GM19438 (cell line): ENCODE data around the gene TAF8.
A peak's percentile ranks its signal among the peaks of the same experiment; 100 is the strongest.
"Not testable (repeated sequence)": the region's sequence is repeated elsewhere in the genome, so short reads cannot be mapped to it uniquely, and the experiment has no call there.

Experiments used
- ATAC-seq: cut with Tn5 transposase; IDR thresholded peaks from one replicate; pipeline ENCODE4 v1.9.1; 2021; ENCODE audit warnings: low read depth; ENCODE audit not compliant: unreplicated experiment

TAF8 gene, protein sequence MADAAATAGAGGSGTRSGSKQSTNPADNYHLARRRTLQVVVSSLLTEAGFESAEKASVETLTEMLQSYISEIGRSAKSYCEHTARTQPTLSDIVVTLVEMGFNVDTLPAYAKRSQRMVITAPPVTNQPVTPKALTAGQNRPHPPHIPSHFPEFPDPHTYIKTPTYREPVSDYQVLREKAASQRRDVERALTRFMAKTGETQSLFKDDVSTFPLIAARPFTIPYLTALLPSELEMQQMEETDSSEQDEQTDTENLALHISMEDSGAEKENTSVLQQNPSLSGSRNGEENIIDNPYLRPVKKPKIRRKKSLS

DNA sequence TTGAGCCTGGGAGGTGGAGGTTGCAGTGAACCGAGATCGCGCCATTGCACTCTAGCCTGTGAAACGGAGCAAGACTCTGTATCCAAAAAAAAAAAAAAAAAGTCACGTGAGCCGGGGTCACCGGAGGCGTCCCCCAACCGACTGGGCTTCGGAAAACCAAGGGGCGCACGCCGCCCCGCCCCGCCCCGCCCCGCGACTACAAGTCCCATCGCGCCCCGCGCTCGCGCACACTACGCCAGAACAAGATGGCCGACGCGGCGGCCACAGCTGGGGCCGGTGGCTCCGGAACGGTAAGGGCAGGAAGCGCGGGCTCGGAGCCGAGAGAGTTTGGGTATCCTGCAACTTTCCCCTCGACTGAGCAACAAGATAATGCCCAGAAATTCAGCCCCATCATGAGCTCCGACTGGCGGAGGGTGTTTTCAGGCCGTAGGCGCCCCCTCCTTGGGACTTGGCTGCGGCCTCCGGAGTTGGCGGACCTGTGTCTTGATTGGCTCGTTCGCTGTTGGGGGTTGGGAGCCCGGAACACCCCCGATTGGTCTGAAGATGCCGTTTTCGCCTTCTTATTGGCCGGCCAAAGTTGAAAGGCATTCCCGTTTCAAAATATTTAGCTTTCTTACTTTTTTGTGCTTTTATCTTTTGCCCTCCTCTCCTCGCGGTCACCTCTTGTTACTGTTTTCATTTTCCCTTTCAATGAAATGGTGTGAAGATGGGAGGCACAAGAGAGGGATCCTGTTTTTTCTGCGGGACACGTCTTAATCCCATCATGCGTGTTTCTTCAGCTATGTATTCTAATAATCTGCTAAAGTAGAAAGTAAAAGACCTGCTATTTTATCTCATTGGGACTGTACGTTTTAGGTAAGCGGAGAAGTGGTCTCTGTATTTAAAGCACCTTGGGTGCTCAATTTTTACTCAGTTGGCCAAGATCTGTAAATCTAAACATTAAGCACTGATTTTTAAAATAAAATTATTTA is at the start of gene TAF8:
Gene TAF8 (plus strand): TSS at position 228 of the 971 bp plus-strand sequence. CDS start 18 bp downstream, at position 246.
- ATAC-seq = peak; percentile 81

DNA sequence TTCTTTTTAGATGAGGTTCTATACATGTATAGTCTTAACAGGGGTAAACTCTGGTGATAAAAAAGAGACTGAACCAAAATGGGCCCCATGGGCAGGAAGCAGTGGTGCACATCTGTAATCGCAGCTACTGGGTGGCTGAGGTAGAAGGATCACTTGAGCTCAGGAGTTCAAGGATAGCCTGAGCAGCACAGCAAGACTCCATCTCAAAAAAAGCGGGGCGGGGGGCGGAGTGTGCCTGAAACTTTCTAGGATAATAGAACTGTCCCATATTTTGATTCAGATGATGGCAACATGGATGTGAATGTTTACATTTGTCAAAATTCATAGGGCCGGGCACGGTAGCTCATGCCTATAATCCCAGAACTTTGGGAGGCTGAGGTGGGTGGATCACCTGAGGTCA is 48.8 kb upstream of the TAF8 start:
- no peak for ATAC-seq

DNA sequence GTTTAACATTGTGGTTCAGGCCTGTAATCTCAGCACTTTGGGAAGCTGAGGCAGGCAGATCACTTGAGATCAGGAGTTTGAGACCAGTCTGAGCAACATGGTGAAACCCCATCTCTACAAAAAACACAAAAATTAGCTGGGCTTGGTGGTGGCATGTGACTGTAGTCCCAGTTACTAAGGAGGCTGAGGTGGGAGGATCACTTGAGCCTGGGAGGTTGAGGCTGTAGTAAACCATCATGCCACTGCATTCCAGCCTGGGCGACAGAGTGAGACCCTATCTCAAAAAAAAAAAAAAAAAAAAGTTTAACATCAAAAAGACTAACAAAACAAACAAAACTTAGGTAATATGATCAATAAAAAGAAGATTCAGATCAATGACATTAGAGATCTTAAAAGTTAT is 46.7 kb upstream of the TAF8 start:
- not testable (repeated sequence) for ATAC-seq

DNA sequence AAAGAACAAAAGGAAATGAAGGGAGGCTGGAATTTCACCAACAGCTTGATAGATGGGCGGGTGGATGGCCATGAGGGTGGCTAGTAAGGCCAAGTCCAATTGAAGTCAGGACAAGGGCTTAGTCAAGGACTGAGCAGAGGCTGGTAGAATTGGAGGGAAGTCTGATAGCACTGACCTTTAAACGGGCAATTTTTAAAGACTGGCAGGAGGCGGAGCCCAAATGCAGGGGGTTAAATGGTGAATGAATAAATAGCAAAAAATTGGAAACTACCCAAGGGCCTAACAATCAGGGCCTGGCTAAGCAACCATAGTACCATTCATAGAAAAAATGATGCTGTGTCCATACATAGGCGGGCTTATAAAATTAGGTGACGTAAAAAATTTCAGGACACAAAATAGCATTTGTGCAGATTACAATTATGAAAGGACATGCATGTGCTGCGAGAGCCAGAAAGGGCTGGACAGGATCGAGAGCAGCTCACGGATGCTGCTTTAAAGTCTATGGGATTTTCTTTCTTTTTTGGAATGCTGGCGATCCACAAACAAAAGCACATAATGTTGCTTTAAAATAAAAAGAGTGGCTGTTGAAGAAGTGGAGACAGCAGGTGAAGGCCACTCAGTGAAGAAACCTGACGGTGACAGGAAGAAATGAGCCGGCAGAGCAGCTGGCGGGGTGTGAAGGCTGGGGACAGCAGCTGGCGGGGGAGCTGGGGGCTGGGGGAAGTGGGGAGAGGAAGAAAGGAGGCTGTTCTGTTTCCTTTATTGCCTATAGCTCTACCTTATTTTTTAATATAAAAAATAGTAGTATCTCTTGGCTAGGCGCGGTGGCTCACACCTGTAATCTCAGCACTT is 42.8 kb upstream of the TAF8 start:
- ATAC-seq = no peak

DNA sequence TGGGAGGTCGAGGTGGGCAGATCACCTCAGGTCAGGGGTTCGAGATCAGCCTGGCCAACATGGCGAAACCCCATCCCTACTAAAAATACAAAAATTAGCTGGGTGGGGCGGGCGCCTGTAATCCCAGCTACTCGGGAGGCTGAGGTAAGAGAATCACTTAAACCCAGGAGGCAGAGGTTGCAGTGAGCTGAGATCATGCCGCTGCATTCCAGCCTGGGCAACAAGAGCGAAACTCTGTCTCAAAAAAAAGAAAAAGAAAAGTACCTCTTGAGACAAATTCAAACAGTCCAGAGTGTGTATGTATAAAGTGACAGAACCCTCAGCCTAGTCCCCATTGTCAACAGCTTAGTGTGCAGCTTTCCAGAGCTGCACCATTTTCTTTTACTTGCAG is 42.2 kb upstream of the TAF8 start:
- not testable (repeated sequence) for ATAC-seq

- peak; percentile 34 for ATAC-seq
Measured at GRCh38 chr6:42009844-42010184, 40.5 kb upstream of the TAF8 start.

GRCh38 chr6:42010185-42010891 is 40.0 kb upstream of the TAF8 start:
- ATAC-seq = peak; percentile 67

- no peak for ATAC-seq
Measured at GRCh38 chr6:42010909-42011308, 39.4 kb upstream of the TAF8 start.

GRCh38 chr6:42012501-42013133 is 37.7 kb upstream of the TAF8 start:
- no peak for ATAC-seq

GRCh38 chr6:42013134-42013516 is 37.2 kb upstream of the TAF8 start:
- no peak for ATAC-seq

DNA sequence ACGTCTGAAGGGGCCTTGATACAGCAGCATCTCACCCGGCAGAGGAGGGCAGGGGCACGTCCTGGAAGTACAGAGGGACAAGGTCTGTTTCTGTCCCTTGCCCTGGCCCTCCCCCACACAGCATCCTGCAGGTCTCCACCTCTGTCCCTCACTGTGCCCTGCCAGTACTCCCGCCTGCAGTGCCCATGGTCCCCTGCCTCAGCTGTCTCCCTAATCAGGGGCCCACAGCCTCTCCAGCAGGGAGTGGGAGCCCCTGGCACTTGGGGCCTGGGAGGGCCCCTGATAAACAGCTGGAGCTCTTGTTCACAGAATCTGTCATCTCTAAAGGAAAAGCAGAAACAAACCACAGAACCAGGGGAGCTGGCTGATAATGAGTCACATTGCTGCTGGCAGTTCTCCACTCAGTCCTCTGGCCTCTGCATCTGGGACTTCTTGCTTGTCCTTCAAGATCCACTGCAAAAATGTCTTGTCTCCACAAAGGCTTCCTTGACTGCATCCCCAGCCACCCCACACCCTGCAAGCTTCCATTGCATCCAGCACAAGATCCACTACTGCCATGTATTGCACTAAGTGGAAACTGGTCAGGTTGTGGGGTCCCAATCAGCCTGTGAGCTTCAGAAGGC is 33.2 kb upstream of the TAF8 start:
- ATAC-seq = peak; percentile 63

DNA sequence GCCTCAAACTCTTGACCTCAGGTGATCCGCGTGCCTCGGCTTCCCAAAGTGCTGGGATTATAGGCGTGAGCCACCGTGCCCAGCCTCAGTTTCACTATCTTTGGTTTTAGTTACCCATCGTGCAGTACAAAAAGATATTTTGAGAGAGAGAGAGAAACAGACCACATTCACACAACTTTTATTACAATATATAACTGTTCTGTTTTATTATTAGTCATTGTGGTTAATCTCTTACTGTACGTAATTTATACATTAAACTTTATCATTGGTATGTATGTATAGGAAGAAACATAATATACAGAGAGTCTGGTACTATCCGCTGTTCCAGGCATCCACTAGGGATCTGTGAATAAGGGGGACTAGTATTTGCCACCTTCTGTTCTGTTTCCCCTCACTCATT is 29.4 kb upstream of the TAF8 start:
- no peak for ATAC-seq

DNA sequence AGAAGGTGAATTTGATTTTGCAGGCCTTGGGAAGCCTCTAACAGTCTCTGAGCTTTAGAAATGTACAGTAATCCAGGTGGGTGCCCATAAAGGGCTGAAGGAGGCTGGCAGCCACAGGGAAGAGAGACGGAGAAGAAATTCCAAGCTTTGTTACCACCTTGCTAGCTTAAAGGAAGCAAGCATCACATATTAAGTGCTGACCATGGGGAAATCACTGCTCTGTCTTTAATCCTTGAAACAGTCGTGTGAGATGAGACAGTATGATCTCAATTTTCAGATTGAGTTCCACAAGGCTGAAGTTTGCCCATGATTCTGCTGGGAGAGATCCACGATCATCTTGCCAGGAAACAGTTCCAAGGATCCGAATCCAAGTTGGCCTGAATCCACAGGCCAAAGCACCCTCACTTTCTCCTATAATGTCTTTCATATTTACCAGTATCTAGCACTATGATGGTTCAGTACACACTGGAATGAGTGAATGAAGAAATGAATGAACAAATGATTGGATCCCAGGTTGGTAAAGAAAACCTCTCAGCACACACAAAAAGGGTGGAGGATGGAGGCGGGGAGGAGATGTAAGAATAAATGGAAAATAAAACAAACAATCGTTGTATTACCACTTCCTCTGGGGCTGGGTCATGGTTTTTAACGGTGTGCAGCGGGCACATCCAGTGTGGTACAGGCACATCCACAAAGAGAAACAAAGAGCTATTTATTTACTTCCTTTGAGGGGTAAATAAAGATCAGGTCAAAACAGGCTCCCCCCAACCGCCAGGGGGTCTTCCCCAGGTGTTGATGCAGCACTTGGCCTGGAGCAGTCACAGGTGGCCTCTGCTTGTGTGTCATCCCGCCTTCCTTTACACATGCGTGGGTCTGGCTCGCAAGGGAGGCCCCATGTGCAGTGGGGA is 28.2 kb upstream of the TAF8 start:
- ATAC-seq = no peak

- ATAC-seq = no peak
Measured at GRCh38 chr6:42022755-42023384, 27.5 kb upstream of the TAF8 start.

DNA sequence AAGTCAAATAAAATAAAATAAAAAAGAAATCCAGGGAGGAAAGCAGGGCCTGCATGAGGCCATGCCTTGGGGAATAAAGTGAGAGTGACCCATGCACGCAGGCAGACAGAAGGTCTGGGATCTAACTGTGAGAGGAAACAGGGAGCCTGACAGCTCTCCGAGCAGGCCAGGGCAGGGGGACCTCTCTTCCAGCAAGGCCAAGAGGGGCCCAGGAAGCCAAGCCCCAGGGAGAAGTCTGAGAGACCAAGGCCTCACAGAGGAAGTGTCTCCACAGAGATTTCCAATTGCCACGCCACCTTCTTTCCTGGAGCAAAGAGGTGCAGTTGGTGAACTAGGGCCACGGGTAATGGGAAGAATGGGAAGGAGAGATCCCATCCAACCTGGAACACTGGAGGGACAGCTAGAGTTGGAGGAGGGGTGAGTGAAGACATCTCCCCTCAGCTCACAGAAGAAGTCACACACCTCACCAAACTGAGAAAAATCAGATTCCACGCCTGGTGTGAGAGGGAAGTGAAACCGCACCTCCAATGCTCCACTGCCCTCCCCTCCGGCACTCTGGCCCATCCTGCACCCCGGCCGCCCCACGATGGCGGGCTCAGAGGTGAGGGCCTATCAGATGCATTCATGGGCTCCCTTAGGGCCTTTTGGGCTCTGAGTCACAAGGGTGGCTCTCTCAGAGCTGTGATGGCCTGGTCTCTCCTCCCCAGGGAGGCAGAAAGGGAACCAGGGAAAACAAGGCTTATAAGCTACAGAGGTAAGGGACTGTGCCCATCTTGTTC is 25.1 kb upstream of the TAF8 start:
- peak; percentile 67 for ATAC-seq

GRCh38 chr6:42025845-42026243 is 24.5 kb upstream of the TAF8 start:
- ATAC-seq = no peak

GRCh38 chr6:42026540-42026939 is 23.8 kb upstream of the TAF8 start:
- no peak for ATAC-seq
